NCI-H1417 (cell line): ENCODE data around the gene TSC22D4.
"Not testable (repeated sequence)": the region's sequence is repeated elsewhere in the genome, so short reads cannot be mapped to it uniquely, and the experiment has no call there.

ENCODE experiments used
- DNase-seq, 3 experiments: peaks; one replicate each; lab custom pipeline; 2025; lab: John Stamatoyannopoulos, UW

Gene TSC22D4

GRCh38 chr7:100472854-100473499 is 6.0 kb downstream of the TSC22D4 start:
- DNase-seq: no peak

GRCh38 chr7:100472121-100472851 is 6.7 kb downstream of the TSC22D4 start:
- no peak for DNase-seq

- DNase-seq: no peak
Measured at GRCh38 chr7:100471021-100471420, 8.0 kb downstream of the TSC22D4 start.

GRCh38 chr7:100469227-100470044 is 9.6 kb downstream of the TSC22D4 start:
- peak; percentile 62 to 84 (median 82) for DNase-seq

GRCh38 chr7:100467638-100468373 is 11.2 kb downstream of the TSC22D4 start:
- no peak for DNase-seq

GRCh38 chr7:100466653-100467605 is 12.1 kb downstream of the TSC22D4 start:
- no peak for DNase-seq

- peak; percentile 17 to 65 (median 50) for DNase-seq
Measured at GRCh38 chr7:100465702-100466311, 13.2 kb downstream of the TSC22D4 start.

GRCh38 chr7:100465299-100465698 is 13.7 kb downstream of the TSC22D4 start:
- no peak for DNase-seq

- DNase-seq: no peak
Measured at GRCh38 chr7:100464791-100465190, 14.2 kb downstream of the TSC22D4 start.

- no peak for DNase-seq
Measured at GRCh38 chr7:100464210-100464660, 14.8 kb downstream of the TSC22D4 start, which contains the start of gene SPACDR. SPACDR (minus strand) TSS chr7:100464260; CDS start chr7:100464025, 235 bp downstream.

- no peak for DNase-seq
Measured at GRCh38 chr7:100457033-100457432, 22.0 kb downstream of the TSC22D4 start.

- no peak for DNase-seq
Measured at GRCh38 chr7:100456562-100456961, 22.5 kb downstream of the TSC22D4 start.

- no peak for DNase-seq
Measured at GRCh38 chr7:100455206-100455605, 23.8 kb downstream of the TSC22D4 start.

GRCh38 chr7:100453854-100454253 is 25.2 kb downstream of the TSC22D4 start:
- not testable (repeated sequence) for DNase-seq

GRCh38 chr7:100452513-100452912 is 26.5 kb downstream of the TSC22D4 start:
- DNase-seq: no peak

- DNase-seq: no peak
Measured at GRCh38 chr7:100449190-100449795, 29.7 kb downstream of the TSC22D4 start.

GRCh38 chr7:100447363-100447762 is 31.7 kb downstream of the TSC22D4 start:
- not testable (repeated sequence) for DNase-seq

- no peak for DNase-seq
Measured at GRCh38 chr7:100446040-100446439, 33.0 kb downstream of the TSC22D4 start.
